ENCODE measurements around the gene SLC23A2. TPM values are rescaled to one million over a fixed set of nuclear protein-coding genes. Genes with fewer than 3 reads are reported as not detected.
A peak's percentile ranks its signal among the peaks of the same experiment; 100 is the strongest.

SLC23A2 gene
- total and polyA plus RNA-seq, 8 donors, result 4.3 to 12.9 (median 8.8) TPM

GRCh38 chr20:4809707-4810106, 191.6 kb downstream of the SLC23A2 start:
- peak in 1 of 6 donors; percentile 12 for DNase-seq
- FAIRE-seq, result no peak
- no peak overlapping the region for H3K27ac ChIP-seq
- ATAC-seq, result no peak
- H3K27me3 ChIP-seq, result no peaks in the 10 kb centered on the region
- H3K9me3 ChIP-seq, result no peaks in the 10 kb centered on the region
- WGBS, 2 donors, result 16 to 19% methylated on average over 8 of the region's 8 CpGs
- no peak overlapping the region for H3K4me3 ChIP-seq
- intact Hi-C loops (cut with DNase I), result no loop called here
- no peaks in the 10 kb centered on the region for H3K36me3 ChIP-seq
- no peaks in the 10 kb centered on the region for H3K4me1 ChIP-seq
- TF ChIP-seq CTCF (IDR thresholded peaks at IDR 0.05), result no peak

DNA sequence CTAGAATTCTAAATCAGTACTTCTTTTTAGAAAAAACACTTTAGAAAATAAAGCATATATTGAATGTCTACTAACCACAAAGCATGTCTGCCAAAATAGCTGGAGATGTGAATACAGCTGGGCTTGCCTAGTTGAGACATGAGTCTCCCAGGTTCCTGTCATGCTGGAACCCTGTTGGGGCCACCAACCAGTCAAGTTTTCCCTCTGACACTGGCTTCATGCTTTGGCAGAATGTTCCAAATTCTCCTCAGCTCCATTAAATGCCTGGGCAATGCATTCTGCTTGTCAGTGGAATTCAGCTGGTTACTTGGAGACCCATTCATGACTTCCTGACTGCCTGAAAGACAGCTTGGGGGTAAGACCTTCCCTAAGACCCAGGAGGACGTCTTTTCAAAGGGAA, 192.4 kb downstream of the SLC23A2 start:
- FAIRE-seq (no peak), DNase-seq (no peak), ATAC-seq (no peak)
- Histone ChIP-seq H3K4me1 (no peaks in the 10 kb centered on the region), H3K4me3 (no peak overlapping the region), H3K9me3 (no peaks in the 10 kb centered on the region), H3K27ac (no peak overlapping the region), H3K27me3 (no peaks in the 10 kb centered on the region), H3K36me3 (no peaks in the 10 kb centered on the region)
- TF ChIP-seq CTCF (IDR thresholded peaks at IDR 0.05), result no peak
- intact Hi-C loops (cut with DNase I), result no loop called here
- WGBS, 2 donors, result 62 to 63% methylated on average over 1 of the region's 1 CpG

DNA sequence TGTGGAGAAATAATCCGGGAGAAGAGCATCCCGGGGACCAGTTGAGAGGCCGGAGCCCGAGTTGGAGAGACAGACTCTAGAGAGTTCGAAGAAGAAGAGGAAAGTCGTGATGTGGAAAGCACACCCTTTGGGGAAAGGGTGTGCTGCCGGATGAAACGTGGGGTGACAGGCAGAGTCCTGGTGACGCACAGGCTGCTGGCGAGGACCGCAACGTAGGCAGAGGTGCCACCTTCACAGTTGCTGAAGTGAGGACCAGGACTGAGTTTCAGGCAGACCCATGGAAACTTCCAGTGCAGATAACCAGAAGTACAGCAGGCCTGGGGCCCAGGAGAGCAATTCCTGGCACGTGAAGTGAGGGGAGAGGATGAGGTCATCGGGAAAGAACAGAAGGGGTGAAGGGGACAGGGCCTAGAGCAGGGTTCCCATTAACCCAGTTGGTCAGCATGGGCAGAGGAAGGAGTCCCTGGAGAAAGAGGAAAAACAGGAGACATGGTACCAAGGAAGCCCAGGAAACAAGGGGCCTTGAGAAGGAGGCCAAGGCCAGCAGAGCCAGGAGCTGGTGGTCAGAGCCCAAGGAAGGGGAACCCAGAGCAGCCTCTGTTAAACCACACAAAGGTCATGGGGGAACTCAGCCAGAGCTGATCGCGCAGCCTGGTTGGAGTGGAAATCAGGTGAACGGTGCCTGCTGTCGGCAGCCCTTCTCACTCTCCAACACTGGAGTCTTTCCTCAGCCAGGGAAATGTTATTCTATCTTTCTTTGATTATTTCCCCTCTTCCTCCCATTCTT, 195.5 kb downstream of the SLC23A2 start:
- Histone ChIP-seq H3K9me3 (no peaks in the 10 kb centered on the region), H3K27ac (no peak overlapping the region), H3K4me1 (no peaks in the 10 kb centered on the region), H3K36me3 (no peaks in the 10 kb centered on the region), H3K27me3 (no peaks in the 10 kb centered on the region), H3K4me3 (no peak overlapping the region)
- FAIRE-seq (no peak), ATAC-seq (peak in 1 of 4 donors; percentile 52), DNase-seq (peak in 1 of 6 donors; percentile 24)
- intact Hi-C loops (cut with DNase I), result no loop called here
- no peak for TF ChIP-seq CTCF (IDR thresholded peaks at IDR 0.05)
- 74% methylated on average over 18 of the region's 18 CpGs for WGBS, 2 donors

GRCh38 chr20:4802527-4802926, 198.8 kb downstream of the SLC23A2 start:
- Histone ChIP-seq H3K4me3 (no peak overlapping the region), H3K36me3 (no peaks in the 10 kb centered on the region), H3K27me3 (no peaks in the 10 kb centered on the region), H3K4me1 (no peaks in the 10 kb centered on the region), H3K27ac (no peak overlapping the region), H3K9me3 (no peaks in the 10 kb centered on the region)
- intact Hi-C loops (cut with DNase I), result no loop called here
- 68 to 71% methylated on average over 3 of the region's 3 CpGs for WGBS, 2 donors
- no peak for DNase-seq
- peak in 1 of 4 donors; percentile 23 for ATAC-seq
- no peak for FAIRE-seq
- no peak for TF ChIP-seq CTCF (IDR thresholded peaks at IDR 0.05)

Other genes with a start within 250 kb of the SLC23A2 start
- 1 to 10 TPM in 4 of 6 donors, under 1 TPM in 2; 0.46 to 8.1 (median 2.4) TPM for gene RASSF2, start 177.9 kb downstream of the SLC23A2 start, total RNA-seq
- 1 to 10 TPM; 1.2 to 1.6 TPM for gene RASSF2, start 177.9 kb downstream of the SLC23A2 start, polyA plus RNA-seq
- gene TMEM230, start 111.6 kb upstream of the SLC23A2 start, total RNA-seq, result 10 to 100 TPM; 28.2 to 49.7 (median 43.4) TPM
- gene TMEM230, start 111.6 kb upstream of the SLC23A2 start, polyA plus RNA-seq, result 10 to 100 TPM; 76.3 to 98.8 TPM
- 10 to 100 TPM; 10.9 to 23.2 (median 16.8) TPM for gene PCNA, start 118.4 kb upstream of the SLC23A2 start, total RNA-seq
- 10 to 100 TPM; 13.9 to 27.4 TPM for gene PCNA, start 118.4 kb upstream of the SLC23A2 start, polyA plus RNA-seq
- 10 to 100 TPM; 12.7 to 27.1 (median 15.8) TPM for gene CDS2, start 125.5 kb upstream of the SLC23A2 start, total RNA-seq
- gene CDS2, start 125.5 kb upstream of the SLC23A2 start, polyA plus RNA-seq, result 10 to 100 TPM in 1 of 2 donors, 1 to 10 TPM in 1; 4.6 to 11.8 TPM